Hematopoietic multipotent progenitor cell treated with erythropoietin and hydrocortisone succinate and interleukin-3 and kit ligand, for 6 days (in vitro differentiated cells): Measurements from ENCODE around the gene MRGPRG.
"Not testable (repeated sequence)": the region's sequence is repeated elsewhere in the genome, so short reads cannot be mapped to it uniquely, and the experiment has no call there.

Source experiments
- DNase-seq: peaks from one replicate; pipeline ENCODE4 v3.0.0-alpha.2; 2015

MRGPRG gene, protein sequence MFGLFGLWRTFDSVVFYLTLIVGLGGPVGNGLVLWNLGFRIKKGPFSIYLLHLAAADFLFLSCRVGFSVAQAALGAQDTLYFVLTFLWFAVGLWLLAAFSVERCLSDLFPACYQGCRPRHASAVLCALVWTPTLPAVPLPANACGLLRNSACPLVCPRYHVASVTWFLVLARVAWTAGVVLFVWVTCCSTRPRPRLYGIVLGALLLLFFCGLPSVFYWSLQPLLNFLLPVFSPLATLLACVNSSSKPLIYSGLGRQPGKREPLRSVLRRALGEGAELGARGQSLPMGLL

DNA sequence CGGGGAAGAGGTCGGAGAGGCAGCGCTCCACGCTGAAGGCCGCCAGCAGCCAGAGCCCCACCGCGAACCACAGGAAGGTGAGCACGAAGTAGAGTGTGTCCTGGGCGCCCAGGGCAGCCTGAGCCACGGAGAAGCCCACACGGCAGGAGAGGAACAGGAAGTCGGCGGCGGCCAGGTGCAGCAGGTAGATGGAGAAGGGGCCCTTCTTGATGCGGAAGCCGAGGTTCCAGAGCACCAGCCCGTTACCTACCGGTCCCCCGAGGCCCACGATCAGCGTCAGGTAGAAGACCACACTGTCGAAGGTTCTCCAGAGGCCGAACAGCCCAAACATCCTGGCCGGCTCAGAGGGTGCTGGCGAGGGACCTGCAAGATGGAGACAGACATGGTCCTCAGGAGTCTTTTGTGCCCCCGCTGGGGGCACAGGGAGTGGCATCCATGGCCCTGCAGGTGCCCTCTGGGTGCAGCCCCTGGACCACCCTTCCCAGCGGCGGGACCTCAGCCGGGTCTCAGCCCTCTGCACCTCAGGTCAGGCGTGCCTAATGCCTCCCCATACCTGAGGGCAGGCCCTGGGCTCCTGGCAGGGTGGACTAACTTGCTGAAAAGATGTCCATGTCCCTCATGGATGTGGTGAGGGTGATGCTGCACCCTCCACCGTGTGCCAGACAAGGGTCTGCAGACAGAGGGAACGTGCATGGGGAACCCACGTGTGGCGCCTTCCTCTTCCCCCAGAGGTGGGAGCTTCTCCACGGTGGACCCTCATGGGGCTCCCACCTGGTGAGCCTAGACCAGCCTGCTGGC is at the start of gene MRGPRG:
TSS of gene MRGPRG (minus strand) at position 331 of the 798 bp plus-strand sequence. CDS start at position 331, 0 bp downstream.
- DNase-seq = no peak

DNA sequence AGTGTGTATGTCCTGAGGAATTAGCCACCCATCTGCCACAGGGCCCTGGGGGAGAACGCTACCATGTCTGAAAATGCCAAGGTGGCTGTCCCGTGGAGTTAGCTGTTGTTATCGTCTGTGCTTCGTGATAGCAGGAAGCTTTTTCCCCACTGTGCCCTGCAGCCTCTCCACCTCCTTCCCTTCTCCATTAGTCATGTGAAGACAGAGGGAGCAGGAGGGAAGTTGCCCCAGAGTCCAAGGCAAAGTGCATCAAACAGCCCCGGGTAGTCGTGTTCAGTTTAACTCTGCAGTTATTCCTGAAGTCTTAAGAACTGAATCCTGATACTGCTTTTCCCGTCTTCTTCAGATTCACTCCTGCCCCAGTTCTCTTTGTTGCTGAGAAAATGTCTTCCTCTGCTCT is 43.9 kb upstream of the MRGPRG start:
- not testable (repeated sequence) for DNase-seq

DNA sequence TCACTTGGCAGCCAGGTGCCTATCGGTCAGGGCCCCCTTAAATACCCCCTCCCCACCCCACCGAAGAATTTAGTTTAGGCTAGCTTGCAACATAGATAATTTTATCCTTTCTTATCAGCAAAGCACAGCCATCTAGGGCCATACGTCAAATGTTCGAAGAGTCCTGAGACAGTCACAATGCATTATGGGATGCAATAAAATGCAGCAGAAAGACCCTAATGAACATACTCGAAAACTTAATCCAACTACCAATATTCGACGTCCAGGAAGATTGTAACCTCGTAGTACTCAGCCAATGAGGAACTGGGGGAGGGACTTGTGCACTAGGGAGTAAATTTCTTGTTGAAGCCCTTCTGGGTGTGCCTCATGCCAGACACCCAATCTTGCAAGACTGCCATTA is 43.2 kb upstream of the MRGPRG start:
- DNase-seq = peak; percentile 67

DNA sequence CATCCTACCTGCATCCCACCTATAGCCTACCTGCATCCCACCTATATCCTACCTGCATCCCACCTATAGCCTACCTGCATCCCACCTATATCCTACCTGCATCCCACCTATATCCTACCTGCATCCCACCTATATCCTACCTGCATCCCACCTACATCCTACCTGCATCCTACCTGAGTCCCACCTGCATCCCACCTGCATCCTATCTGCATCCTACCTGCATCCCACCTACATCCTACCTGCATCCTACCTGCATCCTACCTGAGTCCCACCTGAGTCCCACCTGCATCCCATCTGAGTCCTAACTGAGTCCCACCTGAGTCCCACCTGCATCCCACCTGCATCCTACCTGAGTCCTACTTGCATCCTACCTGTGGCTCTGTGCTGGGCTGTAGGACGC is 38.9 kb upstream of the MRGPRG start:
- DNase-seq = not testable (repeated sequence)

DNA sequence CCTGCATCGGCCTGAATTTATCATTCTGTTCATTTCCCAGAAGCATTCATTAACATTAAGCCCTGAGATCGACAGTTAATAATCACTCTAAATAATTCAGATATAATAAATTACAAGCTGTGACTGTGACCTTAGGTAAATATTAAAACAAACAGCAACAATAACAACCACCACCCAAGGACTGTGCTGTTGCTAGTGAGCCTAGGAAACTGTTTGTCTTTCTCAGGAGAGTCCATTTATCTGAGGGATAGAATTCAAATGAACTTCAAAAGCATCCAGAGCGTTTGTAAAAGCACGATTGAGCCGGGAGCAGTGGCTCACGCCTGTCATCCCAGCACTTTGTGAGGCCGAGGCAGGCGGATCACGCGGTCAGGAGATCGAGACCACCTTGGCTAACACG is 36.6 kb upstream of the MRGPRG start:
- not testable (repeated sequence) for DNase-seq

DNA sequence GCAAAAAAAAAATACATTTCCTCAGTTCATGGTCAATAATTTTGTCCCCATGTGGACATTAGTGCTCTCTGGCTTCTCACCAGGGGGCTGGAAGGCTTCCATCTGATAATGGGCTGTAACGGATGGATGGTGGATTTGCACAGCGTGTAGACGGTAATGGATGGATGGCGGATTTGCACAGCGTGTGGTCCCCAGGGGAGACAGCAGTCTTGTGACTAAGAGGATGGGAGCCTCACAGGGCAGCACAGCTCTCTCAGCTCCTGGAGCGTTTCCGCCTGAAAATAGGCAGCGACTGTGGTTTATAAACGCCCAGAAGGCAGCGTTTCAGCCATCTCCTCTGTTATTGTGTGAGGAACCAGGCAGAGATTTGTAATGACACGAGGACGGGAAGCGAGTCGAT is 36.2 kb upstream of the MRGPRG start:
- not testable (repeated sequence) for DNase-seq

DNA sequence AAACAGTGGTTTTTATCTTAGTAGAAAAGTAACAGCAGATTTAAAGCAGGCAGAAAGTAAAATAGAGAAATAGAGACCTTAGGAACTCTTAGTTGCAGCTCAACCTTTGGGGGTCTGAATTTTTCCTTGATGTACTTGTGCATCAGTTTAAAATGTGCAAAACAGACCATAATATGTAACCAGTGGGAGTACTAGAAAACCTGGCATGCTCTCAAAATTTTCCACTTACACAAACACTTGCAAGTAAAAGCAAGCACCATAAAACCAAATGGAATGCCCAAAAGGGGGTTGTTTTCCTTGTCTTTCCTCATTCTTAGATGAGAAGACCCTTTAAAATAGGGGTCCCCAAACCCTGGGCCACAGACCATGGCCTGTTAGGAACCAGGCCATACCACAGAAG is 26.5 kb upstream of the MRGPRG start:
- DNase-seq = no peak

DNA sequence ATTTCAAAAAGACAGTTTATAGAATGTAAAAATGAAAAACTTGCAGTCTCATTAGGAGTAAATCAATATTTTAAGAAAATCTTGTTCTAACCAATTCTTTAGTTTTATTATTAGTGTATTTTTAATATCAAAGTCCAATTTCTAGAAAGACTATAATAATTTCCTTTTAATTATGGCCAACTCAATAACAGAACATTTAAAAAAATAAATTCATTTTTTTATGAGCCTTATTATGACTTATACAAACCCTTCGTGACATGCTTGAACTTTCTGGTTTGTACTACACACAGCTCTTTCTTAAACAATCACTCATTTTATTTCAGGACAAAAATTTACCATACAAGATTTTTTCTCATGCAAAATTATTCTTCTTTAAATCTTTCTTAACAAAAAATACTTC is 25.3 kb upstream of the MRGPRG start:
- DNase-seq = no peak

DNA sequence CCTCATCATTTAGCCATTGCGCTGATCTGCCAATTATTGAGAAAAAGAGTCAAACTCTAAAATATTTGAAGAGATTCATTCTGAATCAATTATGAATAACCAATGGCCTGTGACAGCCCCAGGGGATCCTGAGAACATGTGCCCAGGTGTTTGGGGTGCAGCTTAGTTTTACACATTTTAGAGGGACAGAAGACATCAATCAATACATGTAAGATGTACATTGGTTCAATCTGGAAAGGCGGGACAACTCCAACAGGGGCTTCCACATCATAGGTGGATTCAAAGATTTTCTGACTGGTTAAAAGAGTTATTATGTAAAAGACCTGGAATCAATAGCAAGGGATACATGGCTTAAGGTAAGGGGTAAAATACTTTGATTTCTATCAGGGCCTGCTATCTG is 18.5 kb upstream of the MRGPRG start:
- no peak for DNase-seq

DNA sequence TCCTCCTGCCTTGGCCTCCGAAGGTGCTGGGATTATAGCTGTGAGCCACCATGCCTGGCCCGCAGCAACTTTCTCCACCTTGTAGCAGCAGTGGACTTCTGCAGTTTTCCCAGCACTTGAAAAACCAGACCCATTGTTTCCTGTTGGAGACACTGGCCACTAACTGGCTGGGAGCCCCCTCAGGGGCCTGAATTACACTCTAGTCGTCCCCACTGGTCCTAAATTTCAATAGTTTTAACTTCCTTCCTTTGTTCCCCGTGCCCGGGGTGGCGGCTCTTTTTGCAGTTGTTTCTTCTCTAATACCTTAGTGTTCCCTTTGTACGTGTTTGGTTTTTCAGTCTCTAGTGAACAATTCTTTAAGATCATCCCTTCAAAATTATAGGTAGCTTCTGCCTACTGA is 16.2 kb upstream of the MRGPRG start:
- no peak for DNase-seq

DNA sequence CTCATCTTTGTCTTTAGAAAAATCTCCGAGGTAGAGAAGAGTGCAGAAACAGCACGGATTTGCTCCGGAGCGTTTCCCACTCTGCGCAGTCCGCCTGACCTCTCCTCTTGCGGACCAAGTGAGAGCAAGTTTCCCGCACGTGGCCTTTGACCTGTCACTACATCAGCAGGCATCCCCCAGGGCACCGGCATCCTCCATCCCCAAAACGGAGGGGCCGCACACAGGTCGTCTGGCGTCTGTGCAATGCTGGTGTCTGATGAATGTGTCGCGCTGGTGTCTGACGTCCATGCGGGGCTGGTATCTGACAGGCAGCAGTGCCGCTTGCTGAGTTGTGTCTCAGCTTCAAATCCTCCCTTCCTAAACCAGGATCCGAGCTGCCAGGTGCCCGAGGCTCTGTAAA is 14.3 kb upstream of the MRGPRG start:
- DNase-seq = no peak

DNA sequence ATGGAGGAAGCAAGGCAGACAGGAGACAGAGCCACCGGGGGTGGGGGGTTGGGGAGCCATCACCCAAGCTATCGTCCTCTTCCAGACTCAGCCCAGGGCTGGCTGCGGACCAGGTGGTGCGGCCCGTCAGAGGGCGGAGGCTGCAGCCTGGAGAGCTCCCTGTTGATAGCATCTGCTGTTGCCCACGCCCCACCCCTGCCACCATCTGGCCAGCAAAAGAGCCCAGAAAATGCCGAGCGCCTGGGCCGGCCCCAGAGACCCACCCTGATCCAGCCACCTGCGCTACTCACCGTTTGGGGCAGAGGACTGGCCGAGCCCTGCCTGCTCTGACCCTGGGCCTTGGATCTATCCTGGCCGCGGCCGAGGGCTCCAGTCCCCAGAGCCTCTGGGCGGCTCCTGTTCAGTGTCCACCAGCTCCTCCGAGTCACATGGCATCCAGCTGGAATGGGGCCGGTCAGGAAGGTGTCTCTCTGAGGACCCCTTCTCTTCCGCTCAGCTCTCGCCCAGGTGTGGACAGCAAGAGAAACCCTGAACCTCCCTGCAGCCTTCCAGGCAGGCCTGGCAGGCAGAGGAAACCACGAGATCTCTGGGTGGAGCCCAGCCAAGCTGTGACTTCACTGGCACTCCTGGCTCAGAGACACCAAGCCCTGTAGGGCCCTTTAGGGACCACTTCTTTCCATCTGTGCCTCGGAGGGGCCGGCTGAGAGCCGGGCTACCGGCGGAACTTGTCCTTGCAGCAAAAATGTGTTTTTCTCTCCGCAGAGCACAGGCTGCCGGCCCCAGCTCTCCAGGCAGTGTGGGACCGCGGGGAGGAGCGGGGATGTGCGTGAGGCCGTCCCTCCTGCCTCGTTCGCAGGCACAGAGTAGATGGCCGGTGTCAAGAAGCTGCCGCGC is 13.5 kb upstream of the MRGPRG start, which contains the start of gene MRGPRE:
TSS of gene MRGPRE (minus strand) at position 567 of the 894 bp plus-strand sequence. CDS start 3,618 bp downstream, outside the sequence.
- DNase-seq = peak; percentile 87

DNA sequence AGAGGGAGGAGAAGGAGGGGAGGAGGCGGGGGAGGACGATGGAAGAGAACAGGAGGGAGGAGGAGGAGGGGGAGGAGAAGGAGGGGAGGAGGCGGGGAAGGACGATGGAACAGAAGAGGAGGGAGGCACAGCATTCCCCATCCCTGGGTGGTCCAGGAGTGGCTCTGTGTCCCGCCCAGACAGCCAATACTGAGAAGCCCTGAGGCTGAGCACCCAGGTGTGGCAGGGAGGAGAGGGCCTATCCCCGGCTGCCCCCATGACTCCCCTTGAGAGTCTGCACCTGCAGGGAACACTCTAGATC is 12.9 kb upstream of the MRGPRG start:
- DNase-seq = peak; percentile 25

DNA sequence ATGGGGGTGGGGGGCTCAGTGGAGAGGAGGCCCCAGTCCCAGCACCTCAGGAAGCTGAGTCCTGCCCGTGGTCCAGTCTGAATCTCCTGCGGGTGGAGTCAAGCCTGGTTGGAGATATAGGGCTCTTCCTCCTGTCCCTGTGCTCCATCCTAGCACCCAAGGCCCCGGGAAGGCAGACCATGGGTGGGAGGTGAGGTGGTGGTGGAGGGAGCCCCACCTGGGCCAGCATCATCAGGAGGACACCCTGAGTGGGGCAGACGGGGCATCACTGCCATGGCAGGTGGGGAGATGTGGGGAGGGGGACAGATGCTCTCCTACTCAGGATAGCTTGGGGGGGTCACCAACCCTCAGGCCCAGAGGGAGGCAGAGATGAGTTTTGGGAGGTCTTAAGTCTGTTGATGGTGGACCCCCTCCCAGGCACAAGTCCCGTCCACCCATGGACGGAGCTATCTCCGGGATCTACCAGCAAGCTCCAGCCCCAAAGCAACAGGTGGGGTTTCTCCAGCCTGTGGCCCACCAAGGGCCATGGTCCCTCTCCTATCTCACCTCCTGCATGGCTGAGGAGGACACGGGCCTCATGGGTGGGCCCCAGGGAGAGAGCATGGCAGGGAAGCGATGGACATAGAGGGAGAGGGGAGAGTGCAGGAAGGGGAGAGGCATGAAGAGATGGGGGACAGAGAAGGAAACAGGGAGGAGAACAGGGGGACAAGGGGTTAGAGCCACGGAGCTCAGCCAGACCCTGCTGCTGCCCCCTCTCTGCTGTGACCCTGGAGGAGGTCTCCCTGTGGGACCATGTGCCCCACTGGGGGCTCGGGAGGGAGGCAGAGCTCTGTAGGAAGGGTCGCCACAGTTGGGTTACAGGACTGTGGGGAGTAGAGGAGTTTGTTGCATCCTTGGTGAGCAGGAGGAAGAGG is 12.3 kb upstream of the MRGPRG start:
- DNase-seq = no peak

DNA sequence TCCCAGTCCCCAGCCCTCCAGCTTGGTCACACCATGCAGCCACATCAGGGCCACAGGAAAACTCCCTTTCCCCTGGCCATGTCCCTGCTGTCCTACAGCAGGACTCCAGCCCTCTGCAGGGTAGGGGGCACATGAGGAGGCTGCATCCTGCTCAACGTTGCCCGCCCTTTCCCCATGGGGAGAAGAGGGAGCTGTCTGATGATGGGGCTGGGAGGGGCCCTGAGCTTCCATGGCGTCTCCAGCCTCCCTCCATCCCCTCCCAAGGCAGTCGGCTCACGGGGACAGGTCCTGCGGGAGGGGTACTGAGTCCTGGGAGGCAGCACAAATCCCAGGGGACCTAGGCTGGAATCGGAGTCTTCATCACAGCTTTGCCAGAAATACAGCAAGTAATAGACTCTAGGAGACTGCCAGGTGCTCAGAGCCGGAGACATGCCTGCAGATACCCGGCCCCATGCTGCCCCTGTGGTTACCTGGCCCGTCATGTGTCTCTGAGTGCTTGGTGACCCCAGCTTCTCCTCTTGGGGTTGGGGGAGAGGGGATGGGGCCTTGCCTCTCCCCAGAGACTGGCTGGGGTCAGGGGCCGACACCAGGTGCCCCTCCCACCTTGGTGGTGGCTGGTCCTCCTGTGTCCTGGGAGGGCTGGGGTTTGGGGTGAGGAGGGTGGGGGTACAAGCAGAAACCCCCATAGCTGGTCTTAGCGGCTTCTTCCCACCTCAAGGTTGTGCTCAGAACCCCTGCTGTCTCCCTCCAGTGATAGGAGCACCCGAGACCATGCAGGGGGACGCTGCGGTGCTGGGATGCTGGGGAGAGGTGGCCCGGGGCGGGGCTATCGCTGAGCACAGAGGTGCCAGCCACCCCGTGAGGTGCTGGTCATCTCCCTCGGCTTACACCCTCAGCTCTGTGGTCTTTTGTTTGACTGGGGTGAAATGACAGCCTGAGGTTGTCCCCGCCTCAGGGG is 11.3 kb upstream of the MRGPRG start:
- DNase-seq = no peak

DNA sequence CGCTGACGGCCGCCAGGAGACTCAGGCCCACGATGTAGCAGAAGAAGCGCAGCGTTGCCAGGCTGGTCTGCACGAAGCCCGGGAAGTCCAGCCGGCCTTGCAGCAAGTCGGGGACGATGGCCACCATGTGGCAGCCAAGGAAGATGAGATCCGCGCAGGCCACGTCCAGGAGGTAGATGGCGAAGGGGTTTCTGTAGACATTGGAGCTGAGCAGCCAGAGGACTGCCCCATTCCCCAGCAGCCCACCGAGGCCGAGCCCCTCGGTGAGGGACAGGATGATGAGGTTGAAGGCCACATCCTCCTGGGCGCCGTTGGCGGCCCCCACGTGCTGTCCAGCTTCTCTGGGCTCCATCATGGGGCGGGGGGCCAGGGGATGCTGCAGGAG is 9.8 kb upstream of the MRGPRG start:
- no peak for DNase-seq

DNA sequence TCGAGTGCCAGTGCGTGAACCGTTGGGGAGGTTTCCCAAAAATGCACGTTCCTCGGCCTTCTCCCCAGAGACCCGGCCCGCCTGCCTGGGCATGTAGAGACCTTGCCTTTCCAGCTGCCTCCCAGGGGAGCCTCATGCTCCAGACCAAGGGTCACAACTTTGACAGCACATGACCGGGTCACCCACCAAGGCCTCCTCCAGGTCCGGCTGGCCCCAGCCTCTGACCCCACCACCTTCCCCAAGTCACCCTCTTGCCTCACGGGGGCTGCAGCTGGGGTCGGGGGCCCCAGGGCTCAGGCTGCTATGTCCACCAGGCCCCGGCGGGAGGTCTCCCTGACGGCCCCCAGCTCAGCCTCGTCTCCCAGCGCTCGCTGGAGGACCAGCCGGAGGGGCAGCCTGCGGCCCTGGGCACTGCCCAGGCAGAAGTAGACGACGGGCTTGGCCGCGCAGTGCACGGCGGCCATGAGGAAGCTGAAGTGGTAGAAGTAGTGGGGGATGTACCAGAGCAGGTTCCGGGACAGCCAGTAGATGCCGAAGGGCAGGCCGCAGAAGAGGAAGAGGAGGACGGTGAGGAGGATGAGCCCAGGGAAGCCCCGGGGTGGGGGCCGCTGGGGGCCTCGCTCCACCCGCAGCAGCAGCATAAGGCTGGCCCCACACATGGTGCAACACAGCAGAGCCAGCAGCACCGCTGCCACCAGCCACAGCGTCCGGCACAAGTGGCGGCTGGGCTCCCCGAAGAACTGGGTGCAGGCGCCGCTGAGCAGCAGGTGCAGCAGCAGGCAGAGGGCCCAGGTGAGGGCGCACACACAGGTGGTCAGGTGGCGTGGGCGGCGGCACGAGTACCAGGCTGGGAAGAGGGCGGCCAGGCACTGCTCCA is 9.2 kb upstream of the MRGPRG start:
- no peak for DNase-seq

DNA sequence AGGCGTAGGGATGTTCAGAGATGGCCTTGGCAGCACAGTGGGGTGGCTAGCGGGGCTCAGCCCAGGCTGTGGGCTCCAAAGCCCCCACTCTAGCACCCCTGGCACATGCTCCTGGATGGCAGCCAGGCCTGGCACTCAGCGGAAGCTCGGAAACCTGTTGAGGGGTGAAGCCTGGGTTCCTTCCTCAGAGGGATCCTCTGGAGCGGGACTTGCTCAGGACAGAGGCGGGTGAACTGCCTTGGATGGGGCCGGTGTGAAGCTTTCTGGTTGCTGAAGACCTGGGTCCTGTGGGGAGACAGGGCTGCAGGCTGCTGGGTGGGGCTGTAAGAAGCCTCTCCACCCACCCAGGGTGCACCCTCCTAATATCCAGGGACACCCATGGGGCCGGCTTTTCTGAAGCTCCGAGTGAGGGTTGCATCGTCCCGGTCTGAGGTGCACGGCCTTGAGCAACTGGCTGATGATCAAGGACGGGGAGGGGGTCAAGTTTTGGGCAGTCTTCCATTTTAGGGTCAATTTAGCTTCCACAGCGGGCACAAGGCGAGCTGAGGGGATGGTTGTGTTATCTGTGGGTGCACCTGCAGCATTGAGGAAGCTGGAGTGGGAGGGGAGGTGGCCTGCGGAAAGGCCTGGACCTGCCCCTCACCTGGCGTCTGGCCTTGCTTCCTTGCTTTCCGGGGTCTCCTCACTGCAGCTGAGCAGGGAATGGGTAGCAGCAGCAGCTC is 8.4 kb upstream of the MRGPRG start:
- no peak for DNase-seq
